ENCODE measurements around the gene MAP4K2. TPM values are rescaled to one million over a fixed set of nuclear protein-coding genes. Genes with fewer than 3 reads are reported as not detected.

Gene MAP4K2
- total RNA-seq, 1 experiment from 2014 or later, result 46.5 TPM

DNA sequence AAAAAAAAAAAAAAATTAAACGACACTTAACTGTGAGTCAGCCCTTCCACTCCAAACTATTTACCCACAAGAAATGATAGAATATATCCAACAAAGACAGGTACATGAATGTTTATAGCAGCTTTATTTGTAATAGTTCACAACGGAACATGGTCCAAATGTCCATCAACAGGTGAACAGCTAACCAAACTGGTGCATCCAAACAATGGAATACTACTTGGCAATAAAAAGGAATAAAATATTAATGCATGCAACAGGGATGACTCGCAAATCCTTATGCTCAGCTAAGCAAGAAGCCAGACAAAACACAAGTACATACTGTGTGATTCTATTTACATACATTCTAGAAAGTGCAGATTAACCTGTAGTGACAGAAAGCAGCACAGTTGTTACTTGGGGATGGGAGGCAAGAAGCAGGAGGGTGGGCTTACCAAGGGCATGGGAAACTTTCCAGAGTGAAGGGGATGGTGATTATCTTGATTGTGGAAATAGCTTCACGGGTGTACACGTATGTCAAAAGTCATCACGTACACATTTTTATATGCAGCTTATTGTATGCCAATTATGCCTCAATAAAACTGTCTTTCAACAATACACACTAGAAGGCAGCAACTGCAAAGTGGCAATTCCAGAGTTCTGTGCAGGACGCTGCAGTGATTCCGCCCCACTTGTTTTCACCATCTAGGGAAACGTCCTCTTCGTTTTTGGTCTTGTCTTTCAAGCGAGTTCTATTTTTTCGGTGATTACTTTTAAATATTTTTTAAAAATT lies 18.0 kb downstream of the MAP4K2 start:
- intact Hi-C loops (cut with micrococcal nuclease; ENCODE audit: unreplicated experiment), result loop anchor here (10.0 kb wide), 1 partner anchor 330 kb away; the partner anchor contains the start of genes TM7SF2 and ZNHIT2
- Histone ChIP-seq H3K9me3 (ENCODE audit: low read depth, low read length, poor library complexity, severe bottlenecking) (no peaks in the 10 kb centered on the region), H3K36me3 (ENCODE audit: insufficient read depth, low read length, poor library complexity, severe bottlenecking) (peaks cover 3% of the 10 kb centered on the region), H3K4me1 (ENCODE audit: insufficient read depth, low read length, poor library complexity, severe bottlenecking) (no peaks in the 10 kb centered on the region), H3K4me3 (ENCODE audit: low read depth, low read length, poor library complexity, severe bottlenecking) (no peak overlapping the region), H3K27ac (ENCODE audit: low read depth, low read length, poor library complexity, severe bottlenecking) (no peak overlapping the region), H3K27me3 (replicated peaks; ENCODE audit: insufficient read depth, low read depth, low read length, poor library complexity) (no peaks in the 10 kb centered on the region)
- no peak for DNase-seq (ENCODE audit: low spot score)
- TF ChIP-seq EZH2 (IDR thresholded peaks at IDR 0.05; ENCODE audit: borderline replicate concordance, low read depth, low read length, poor library complexity, severe bottlenecking), result no peak
- TF ChIP-seq, protein P1, sequence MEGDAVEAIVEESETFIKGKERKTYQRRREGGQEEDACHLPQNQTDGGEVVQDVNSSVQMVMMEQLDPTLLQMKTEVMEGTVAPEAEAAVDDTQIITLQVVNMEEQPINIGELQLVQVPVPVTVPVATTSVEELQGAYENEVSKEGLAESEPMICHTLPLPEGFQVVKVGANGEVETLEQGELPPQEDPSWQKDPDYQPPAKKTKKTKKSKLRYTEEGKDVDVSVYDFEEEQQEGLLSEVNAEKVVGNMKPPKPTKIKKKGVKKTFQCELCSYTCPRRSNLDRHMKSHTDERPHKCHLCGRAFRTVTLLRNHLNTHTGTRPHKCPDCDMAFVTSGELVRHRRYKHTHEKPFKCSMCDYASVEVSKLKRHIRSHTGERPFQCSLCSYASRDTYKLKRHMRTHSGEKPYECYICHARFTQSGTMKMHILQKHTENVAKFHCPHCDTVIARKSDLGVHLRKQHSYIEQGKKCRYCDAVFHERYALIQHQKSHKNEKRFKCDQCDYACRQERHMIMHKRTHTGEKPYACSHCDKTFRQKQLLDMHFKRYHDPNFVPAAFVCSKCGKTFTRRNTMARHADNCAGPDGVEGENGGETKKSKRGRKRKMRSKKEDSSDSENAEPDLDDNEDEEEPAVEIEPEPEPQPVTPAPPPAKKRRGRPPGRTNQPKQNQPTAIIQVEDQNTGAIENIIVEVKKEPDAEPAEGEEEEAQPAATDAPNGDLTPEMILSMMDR (conservative IDR thresholded peaks at IDR 0.05; ENCODE audit: low read depth, low read length), result no peak
- ChIA-PET POLR2A (ENCODE audit: low non-redundant PET) (no interaction called here), CTCF (no interaction called here)
- no TSS peak for BruUV-seq (replicated peaks)

DNA sequence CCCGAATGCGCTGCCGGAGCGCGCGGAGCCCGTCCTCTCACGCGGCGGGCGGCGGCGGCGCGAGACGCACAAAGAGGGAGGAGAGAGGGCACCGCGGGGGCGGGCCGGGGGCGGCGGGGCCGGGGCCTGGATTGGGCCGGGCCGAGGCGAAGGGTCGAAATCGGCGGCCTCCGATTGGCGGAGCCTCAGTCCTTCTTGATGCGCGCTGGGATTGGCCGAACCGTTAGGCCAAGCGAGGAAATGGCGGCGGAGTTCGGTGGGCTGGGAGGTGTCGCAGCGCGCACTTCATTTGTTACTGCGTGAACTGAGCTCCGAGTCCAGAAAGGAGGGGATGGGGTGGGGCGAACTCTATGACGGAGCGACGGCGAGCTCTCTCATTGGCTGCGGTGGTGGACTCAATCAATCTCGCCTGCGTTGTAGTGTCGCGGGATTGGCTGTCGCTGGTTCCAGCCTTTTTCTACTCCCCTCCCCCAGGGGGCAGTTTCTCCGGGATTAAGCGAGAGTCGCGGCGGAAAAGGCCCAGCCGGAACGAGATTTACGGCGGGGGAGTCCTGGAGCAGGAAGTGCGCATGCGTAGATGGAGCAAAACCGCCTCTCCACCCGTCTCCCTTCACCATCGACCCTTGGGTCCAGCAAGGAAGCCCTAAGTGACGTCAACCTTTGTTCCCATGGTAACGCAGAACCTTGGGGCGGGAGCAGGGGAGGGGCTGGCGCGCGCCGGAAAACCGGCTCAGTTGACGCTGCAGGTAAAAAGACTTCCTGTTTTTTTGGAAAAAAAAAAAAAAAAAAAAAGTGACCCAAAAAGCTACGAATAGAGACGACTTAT lies 24.3 kb downstream of the MAP4K2 start, which contains the start of gene SF1:
Gene SF1, minus strand, starts transcription at position 70 of the 826 bp plus-strand sequence. CDS start 150 bp downstream, outside the sequence.
- Histone ChIP-seq H3K27me3 (replicated peaks; ENCODE audit: insufficient read depth, low read depth, low read length, poor library complexity) (no peaks in the 10 kb centered on the region), H3K9me3 (ENCODE audit: low read depth, low read length, poor library complexity, severe bottlenecking) (no peaks in the 10 kb centered on the region), H3K27ac (ENCODE audit: low read depth, low read length, poor library complexity, severe bottlenecking) (peak within 1 kb of the TSS; percentile 99), H3K4me3 (ENCODE audit: low read depth, low read length, poor library complexity, severe bottlenecking) (peak within 1 kb of the TSS; percentile 80), H3K36me3 (ENCODE audit: insufficient read depth, low read length, poor library complexity, severe bottlenecking) (peaks cover 39% of the 10 kb centered on the region), H3K4me1 (ENCODE audit: insufficient read depth, low read length, poor library complexity, severe bottlenecking) (peaks cover 21% of the 10 kb centered on the region)
- TF ChIP-seq, protein P1 (conservative IDR thresholded peaks at IDR 0.05; ENCODE audit: low read depth, low read length), result 0 out of 2 replicates have a peak, but pooled peaks have one; percentile 10
- no peak for TF ChIP-seq EZH2 (IDR thresholded peaks at IDR 0.05; ENCODE audit: borderline replicate concordance, low read depth, low read length, poor library complexity, severe bottlenecking)
- intact Hi-C loops (cut with micrococcal nuclease; ENCODE audit: unreplicated experiment), result loop anchor here (2.0 to 5.0 kb wide), 2 partner anchors 66 to 1079 kb away; partner anchors contain the start of genes CDC42BPG and CFL1
- POLR2A ChIA-PET (ENCODE audit: low non-redundant PET), result interaction anchor here (0.6 to 0.9 kb wide), 5 partner anchors 10 to 1937 kb away, joined by 3 to 4 read pairs (median 3); partner anchors contain the start of gene PPP2R5B
- CTCF ChIA-PET, result interaction anchor here (0.5 to 1.0 kb wide), 4 partner anchors 10 to 109 kb away, joined by 3 to 6 read pairs (median 3); no protein-coding TSS in a partner anchor
- BruUV-seq (replicated peaks), result no TSS peak
- DNase-seq (ENCODE audit: low spot score), result peak; percentile 100

DNA sequence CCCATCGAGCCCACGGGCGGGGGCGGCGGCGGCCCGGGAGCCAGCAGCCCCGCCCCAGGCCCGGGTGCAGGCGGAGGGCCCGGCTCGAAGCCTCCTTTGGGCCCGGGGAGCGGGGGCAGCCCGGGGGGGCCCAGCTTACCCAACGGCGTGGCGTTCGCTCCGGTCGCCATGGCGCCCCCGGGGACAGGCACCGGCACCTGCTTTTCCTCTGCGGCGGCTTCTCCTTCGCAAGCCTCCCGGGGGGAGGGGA lies 24.9 kb downstream of the MAP4K2 start:
- Histone ChIP-seq H3K4me1 (ENCODE audit: insufficient read depth, low read length, poor library complexity, severe bottlenecking) (peaks cover 25% of the 10 kb centered on the region), H3K4me3 (ENCODE audit: low read depth, low read length, poor library complexity, severe bottlenecking) (peak overlapping the region; percentile 80), H3K27ac (ENCODE audit: low read depth, low read length, poor library complexity, severe bottlenecking) (peak overlapping the region; percentile 99), H3K36me3 (ENCODE audit: insufficient read depth, low read length, poor library complexity, severe bottlenecking) (peaks cover 44% of the 10 kb centered on the region), H3K27me3 (replicated peaks; ENCODE audit: insufficient read depth, low read depth, low read length, poor library complexity) (no peaks in the 10 kb centered on the region), H3K9me3 (ENCODE audit: low read depth, low read length, poor library complexity, severe bottlenecking) (no peaks in the 10 kb centered on the region)
- ChIA-PET CTCF (interaction anchor here (0.5 to 1.0 kb wide), 4 partner anchors 10 to 110 kb away, joined by 3 to 6 read pairs (median 3); no protein-coding TSS in a partner anchor), POLR2A (ENCODE audit: low non-redundant PET) (interaction anchor here (0.8 to 0.9 kb wide), 2 partner anchors 10 to 90 kb away, joined by 4 read pairs; no protein-coding TSS in a partner anchor)
- no TSS peak for BruUV-seq (replicated peaks)
- intact Hi-C loops (cut with micrococcal nuclease; ENCODE audit: unreplicated experiment), result loop anchor here (2.0 to 5.0 kb wide), 2 partner anchors 67 to 1079 kb away; partner anchors contain the start of genes CDC42BPG and CFL1
- TF ChIP-seq, protein P1 (conservative IDR thresholded peaks at IDR 0.05; ENCODE audit: low read depth, low read length), result no peak
- no peak for TF ChIP-seq EZH2 (IDR thresholded peaks at IDR 0.05; ENCODE audit: borderline replicate concordance, low read depth, low read length, poor library complexity, severe bottlenecking)
- no peak for DNase-seq (ENCODE audit: low spot score)
